ENCODE results near the gene CD46.

Gene CD46

GRCh38 chr1:207817166-207817565, 65.3 kb downstream of the CD46 start:
- DNase-seq, result no peak

DNA sequence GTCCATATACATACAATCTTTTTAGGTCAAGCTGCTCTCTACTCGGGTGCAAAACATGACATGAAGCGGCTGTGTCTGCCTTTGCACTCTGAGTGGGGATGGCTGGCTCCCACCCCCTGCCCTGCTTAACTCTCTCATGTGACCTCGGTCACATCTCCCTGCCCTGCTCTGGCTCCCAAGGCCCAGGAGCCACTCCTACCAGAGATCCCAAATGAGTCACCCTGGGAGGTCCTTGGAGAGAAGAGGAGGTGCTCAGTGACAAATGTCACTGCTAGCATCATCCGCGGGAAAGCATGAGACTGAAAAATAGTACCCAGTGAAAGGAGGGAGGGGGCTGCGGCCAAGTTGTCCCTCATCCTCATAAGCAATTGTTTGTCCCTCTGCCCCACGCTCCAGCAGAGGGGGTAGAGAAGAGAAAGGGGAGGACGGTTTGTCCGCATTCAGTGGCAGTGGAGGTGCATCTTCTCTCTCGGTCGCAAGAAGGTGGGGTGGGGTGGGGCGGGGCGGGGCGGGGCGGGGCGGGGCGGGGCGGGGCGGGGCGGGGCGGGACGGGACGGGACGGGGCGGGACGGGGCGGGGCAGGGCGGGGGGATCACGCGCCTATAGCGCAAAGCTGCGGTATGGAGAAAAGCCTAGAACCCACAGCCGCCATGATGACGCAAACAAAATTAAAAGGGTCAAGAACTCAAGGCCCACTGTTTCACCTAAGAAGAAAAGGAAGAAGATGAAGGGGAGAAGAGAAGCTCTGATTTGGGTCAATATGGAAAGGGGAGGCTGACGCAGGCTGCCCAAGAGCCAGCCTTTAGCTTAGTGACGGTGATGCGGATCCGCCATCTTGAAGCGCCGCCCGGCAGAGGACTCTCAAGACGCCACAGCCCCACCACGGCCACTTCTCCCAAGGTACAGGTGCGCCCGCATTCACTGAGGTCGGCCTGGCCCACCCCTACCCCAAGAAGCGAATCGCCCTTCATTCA, 66.2 kb downstream of the CD46 start:
- no peak for DNase-seq

DNA sequence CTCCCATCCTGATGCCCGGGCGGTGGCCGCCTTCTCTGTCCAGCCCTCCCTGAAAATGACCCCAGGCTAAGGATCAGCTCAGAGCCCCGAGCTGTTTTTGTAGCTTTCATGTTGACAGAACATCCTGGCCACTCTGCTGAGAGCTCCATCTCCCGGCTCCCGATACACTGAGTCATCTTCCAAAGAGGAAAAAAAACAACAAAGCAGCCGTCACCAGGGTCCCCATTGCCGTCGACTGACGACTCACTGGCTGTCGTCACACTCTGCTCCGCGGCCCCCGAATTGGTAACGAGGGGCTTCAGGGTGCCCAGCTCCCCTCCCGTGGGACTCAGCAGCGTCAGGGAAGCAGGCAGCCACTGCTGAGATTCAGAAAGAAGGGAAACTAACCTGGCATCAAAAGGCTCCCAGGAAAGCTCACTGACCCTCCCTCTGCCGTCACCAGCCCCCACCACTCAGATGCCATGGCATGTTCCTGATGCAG, 67.2 kb downstream of the CD46 start:
- no peak for DNase-seq

DNA sequence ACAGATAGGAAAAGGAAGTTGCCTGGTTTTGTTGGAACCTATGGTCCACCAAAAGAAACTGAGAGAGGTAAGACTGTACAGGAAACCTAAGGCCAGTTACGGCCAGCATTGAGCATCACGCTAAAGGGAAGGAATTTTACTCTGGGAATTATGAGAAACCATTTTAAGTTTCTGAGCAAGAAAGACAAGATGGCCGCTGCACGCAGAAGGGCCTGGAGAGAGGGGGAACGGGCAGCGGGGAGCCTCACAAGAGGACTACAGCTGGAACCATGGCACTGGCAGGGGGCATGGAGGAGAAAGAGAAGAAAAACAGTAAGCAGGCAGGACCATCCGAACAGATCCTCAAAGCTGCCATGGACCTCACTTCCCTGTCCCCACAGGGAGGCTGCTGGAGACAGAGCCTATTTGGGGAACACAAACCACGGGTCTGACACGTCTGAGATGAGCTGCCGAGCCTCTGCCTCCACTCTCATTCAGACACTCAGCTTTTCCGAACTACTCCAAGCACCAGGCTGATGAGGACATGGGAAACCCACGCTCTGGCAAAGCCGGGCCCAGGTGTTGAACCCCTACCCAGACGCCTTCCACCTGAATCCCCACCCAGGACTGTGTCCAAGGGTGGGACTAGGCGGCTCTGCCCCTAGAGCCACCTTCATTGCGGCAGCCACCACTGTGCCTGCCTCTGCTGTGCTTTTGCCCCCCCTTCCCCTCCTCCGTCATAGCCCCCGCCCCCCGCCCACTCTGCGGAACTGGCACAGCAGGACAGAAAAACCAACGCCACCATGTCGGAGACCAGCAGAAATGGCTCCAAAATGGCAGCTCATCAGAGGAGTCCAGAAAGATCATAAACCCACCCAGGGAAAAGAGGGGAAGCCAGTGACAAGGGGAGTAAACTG, 69.0 kb downstream of the CD46 start:
- DNase-seq, result no peak

DNA sequence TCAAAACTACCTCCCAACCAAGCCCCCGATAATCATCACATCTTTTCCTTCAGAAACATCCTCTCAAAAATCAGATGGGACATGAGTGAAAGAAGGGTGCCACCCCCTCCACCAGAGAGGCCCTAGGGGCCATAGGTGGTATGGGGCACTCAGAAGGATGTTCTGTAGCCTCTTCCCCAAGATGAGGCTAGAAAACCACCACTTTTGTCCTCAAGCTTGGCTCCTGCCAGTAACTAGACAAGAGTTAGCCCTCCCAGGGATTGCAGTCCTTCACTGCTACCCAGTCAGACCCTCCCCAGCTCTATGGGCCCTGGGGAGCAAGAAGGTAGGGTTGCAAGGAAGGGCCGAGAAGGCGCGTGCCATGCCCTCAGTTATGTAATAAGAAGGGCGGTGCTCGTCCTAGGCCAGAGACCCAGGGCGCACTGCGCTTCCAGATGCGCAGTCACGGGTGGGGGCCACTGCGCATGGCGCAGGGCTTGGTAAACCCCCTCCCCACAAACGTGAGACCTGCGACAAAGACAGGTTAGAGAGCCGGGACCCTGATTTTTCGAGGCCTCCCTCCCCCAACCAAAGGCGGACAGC, 69.7 kb downstream of the CD46 start:
- no peak for DNase-seq

DNA sequence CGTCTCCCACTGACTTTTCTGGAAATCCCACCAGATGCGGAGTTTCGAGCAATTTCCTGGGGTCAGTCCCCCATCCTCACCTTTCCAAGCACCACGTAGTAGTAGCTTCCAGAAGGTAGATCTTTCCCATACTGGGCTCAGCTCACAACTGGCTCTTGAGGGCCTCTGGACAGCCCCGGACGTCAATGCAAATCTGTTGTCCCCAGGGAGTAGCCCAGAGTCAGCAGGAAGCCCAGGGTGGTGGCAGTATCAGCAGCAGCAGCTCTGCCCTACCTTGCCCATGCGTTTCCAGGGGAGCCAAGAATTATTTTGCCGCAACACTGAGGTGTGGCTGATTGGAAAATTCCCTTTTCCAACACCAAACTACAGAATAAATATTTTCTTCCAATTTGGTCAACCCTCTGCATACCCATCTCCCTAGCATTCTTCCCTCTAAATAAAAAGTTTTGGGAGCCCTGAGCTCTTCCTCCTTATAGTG, 70.3 kb downstream of the CD46 start:
- no peak for DNase-seq

GRCh38 chr1:207822602-207823451, 71.0 kb downstream of the CD46 start:
- DNase-seq, result no peak

- DNase-seq, result no peak
Measured at GRCh38 chr1:207823531-207823879, 71.7 kb downstream of the CD46 start.

- no peak for DNase-seq
Measured at GRCh38 chr1:207823880-207824566, 72.2 kb downstream of the CD46 start.

DNA sequence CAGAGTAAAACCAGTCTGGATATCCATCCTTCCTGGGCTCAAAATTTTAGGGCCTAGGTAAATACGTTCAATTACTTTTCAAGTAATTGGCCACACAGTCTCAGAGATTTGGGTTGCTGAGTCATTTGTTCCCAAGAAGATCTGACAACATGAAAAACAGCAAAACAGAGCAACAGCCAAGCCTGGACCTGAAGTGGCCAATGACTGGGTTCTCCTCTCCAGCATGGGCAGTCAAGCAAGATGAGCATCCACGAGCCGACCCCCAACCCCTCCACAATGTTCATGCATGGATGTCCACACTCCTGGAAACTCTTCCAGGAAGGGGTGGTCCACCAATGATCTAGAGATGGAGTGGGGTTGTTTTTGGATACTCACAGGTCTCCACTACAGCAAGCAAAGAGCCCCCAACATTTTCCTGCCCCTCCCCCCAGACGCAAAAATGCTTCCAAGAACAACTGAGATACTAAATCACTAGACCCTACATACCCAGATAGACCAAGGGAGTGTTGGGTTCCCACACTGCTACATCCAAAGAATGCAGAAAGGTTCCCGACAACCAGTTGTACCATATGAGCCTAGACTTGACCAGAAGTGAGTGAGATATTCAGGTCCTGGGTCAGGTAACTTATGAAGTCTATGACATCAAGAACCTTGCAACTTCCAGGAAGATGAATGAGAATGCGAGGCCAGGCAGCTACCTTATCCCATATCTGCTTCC, 73.0 kb downstream of the CD46 start:
- no peak for DNase-seq

- DNase-seq, result no peak
Measured at GRCh38 chr1:207825409-207825695, 73.5 kb downstream of the CD46 start.

DNA sequence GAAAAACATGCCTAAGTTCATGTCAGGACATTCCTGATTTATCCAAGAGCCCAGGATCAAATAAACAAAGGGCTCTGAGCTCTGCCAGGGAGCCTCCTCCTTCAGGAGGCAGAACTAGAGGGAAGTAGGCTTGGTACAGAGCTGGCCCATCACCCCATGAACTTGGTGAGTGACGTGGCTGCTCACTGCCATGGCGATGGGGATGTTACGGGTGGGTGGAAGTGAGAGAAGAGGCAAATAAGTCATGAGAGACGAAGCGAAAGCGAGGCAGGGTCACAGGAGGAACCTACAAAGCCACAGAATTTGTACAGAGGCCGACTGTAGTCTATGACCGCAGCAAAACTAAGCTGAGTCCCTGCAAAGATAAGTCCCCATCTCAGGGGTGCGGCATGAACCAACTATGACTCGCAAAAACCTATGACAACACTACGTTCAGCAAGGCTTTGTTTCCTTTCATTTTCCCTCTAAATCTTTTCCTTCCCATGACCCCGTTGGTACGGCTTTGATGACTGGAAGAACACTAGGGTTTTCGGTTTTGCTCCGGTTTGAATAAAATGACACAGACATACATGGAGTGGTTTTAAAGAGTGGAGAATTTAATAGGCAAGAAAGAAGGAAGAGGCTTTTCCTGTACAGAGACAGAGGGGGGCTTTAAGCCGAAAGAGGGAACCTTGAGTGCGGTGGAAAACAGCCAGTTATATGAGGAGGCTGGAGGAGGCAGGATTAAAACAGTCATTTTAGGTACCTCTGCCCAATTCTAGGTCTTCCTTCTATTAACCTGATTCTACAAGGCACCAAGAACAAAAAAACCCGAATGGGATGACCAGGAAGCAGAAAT, 74.1 kb downstream of the CD46 start:
- DNase-seq, result peak; percentile 61 to 92

DNA sequence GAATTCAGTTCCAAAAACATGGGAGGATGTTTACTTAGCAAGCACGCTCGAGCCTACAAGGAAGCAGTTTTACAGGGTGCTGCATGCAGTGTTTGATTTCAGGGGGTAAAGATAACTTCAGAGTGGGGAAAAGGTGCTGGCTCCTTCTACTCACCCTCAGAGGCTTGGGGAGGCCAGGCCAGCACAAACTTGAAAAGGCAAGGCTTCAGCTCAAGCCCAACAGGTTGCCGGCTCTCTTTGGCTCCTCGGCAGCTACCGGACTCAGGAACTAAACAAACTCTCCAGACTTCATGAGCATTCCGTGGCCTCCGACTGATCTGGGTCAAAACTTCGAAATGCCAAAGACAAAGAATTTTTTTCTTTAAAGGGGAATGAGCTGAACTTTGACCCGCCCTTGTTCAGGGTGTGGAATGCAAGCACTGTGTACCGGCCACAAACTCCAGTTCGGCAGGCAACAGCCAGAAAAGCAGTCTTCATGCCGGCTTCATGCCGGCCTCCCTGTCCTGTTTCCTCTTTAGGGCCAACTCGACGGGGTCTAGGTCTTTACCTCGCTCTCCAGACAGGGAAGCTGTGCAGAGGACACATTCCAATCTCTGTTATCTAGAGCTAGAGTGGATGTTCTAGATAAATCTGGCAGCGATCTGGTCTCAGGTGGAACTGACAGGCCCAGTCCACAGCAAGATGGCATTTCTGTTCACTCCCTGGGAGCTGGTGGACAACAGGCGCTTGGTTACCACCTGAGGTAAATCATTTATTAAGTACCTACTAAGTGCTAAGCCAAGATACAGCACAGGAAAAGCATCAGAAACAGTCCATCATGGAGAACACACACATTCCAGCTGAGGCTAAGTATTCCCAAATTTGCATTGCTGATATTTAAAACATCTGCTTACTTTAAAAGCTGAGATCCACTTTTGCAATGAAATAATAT, 75.0 kb downstream of the CD46 start:
- DNase-seq, result no peak

DNA sequence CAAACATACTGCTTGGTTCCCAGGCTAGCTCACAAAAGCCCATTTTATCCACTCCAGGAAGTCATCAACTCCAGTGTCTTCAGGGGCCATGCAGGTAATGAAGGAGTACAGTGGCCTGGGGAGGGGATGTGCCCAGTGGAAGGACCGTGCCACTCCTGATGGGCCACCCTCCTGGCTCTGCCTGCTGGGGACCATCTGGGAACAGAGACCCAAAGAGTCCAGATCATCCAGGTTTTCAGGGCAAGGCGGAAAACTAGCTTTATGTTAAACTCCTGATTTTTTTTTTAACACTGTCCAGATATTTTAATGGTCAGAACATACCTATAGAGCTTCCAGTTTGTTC, 75.6 kb downstream of the CD46 start:
- no peak for DNase-seq

- DNase-seq, result no peak
Measured at GRCh38 chr1:207828046-207828445, 76.2 kb downstream of the CD46 start.

DNA sequence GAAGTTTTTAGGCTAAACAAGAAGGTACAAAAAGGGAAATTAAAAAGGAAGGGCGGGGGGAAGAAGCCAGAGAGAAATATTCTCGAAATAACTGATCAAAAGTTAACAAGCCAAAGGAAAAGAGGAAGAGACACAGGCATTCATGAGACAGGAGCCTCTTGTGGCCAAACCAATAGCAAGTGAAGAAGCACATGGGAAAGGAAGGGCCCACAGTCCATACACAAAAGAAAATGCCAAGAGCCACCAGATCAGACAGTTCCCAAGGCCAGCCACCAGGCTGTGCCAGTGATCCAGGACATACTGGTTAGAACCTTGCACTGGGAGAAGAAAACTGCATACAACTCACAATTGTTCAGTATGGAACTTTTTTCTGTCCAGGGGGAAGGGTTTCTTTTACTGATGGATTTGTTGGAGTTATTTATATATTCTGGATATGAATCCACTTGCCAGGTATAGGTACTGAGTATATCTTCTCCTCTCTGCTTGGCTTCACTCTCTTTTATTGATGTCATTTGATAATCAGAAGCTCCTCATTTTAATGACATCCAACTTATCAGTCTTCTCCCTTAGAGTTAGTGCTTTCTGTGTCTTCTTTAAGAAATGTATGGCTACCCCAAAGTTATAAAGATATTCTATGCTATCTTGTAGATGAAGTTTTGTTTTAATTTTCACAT, 76.8 kb downstream of the CD46 start:
- peak in 1 of 2 donors; percentile 97 for DNase-seq

- DNase-seq, result no peak
Measured at GRCh38 chr1:207829576-207829975, 77.7 kb downstream of the CD46 start.

DNA sequence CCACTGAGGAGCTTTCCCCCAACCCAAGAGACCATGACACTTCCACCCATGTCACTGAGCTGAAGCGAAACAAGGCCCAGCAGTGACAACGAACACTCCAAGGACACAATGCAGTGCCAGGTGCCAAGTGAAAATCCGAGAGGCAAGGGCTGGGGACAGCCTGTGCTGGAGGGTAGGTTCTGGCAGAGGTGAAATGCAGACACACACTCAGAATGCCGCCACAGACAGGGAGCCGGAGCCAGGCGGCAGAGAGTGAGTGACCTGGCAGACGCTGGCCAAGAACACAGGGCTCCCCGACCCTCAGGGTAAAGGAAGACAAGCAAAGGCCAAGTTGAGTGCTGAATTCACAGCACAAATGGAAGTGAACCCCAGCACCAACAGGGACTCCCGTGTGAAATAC, 78.9 kb downstream of the CD46 start:
- DNase-seq, result no peak

All from bone marrow (tissue), 2 donors.